ENCODE results near the gene C1orf56. TPM values are rescaled to one million over a fixed set of nuclear protein-coding genes. Genes with fewer than 3 reads are reported as not detected.
A peak's percentile ranks its signal among the peaks of the same experiment; 100 is the strongest.

The C1orf56 gene
- total RNA-seq, 1 experiment from 2014 or later, result 4.8 TPM

- Histone ChIP-seq H3K4me3 (ENCODE audit: low read depth, low read length) (no peak overlapping the region), H3K4me1 (no peaks in the 10 kb centered on the region), H3K27me3 (replicated peaks; ENCODE audit: control insufficient read depth, insufficient read depth, low read length) (no peaks in the 10 kb centered on the region), H3K9me3 (no peaks in the 10 kb centered on the region), H3K36me3 (ENCODE audit: control insufficient read depth, insufficient read depth, low read length) (no peaks in the 10 kb centered on the region)
- ChIA-PET CTCF (no interaction called here), POLR2A (no interaction called here)
- DNase-seq, result no peak
- intact Hi-C loops (cut with micrococcal nuclease; ENCODE audit: unreplicated experiment), result no loop called here
- no peaks in the 10 kb centered on the region for H3K27me3 Mint-ChIP-seq (ENCODE audit: insufficient read depth, unreplicated experiment)
- H3K9me3 Mint-ChIP-seq (ENCODE audit: unreplicated experiment), result no peaks in the 10 kb centered on the region
- TF ChIP-seq CTCF (IDR thresholded peaks at IDR 0.05; ENCODE audit: insufficient read depth in 1 of 2, low read depth in 1 of 2, low read length in 1 of 2, severe bottlenecking in 1 of 2, unreplicated experiment in 1 of 2), result no peak
- H3K27ac Mint-ChIP-seq (ENCODE audit: unreplicated experiment), result no peak overlapping the region
- BruUV-seq (replicated peaks), result no TSS peak
- no peaks in the 10 kb centered on the region for H3K4me1 Mint-ChIP-seq (ENCODE audit: low read depth, unreplicated experiment)
- no peak overlapping the region for H3K4me3 Mint-ChIP-seq (ENCODE audit: unreplicated experiment)
- H3K36me3 Mint-ChIP-seq (ENCODE audit: insufficient read depth, unreplicated experiment), result peaks cover 21% of the 10 kb centered on the region
These were observed 4.4 kb upstream of the C1orf56 start for GRCh38 chr1:151043163-151043562.

GRCh38 chr1:151047925-151048644 is 534 bp downstream of the C1orf56 start:
- no peaks in the 10 kb centered on the region for H3K36me3 ChIP-seq (ENCODE audit: control insufficient read depth, insufficient read depth, low read length)
- H3K27me3 Mint-ChIP-seq (ENCODE audit: insufficient read depth, unreplicated experiment), result no peaks in the 10 kb centered on the region
- H3K9me3 Mint-ChIP-seq (ENCODE audit: unreplicated experiment), result no peaks in the 10 kb centered on the region
- ChIA-PET CTCF (interaction anchor here (0.6 to 1.5 kb wide), 10 partner anchors 9 to 107 kb away, joined by 3 to 15 read pairs (median 4); partner anchors contain the start of genes CDC42SE1, MINDY1 and MLLT11), POLR2A (interaction anchor here (0.5 to 1.1 kb wide), 4 partner anchors 35 to 446 kb away, joined by 3 to 5 read pairs (median 3); partner anchors contain the start of gene MINDY1)
- H3K36me3 Mint-ChIP-seq (ENCODE audit: insufficient read depth, unreplicated experiment), result peaks cover 43% of the 10 kb centered on the region
- peaks cover 4% of the 10 kb centered on the region for H3K4me1 ChIP-seq
- peak overlapping the region; percentile 72 for H3K4me3 ChIP-seq (ENCODE audit: low read depth, low read length)
- no peaks in the 10 kb centered on the region for H3K4me1 Mint-ChIP-seq (ENCODE audit: low read depth, unreplicated experiment)
- no peaks in the 10 kb centered on the region for H3K27me3 ChIP-seq (replicated peaks; ENCODE audit: control insufficient read depth, insufficient read depth, low read length)
- intact Hi-C loops (cut with micrococcal nuclease; ENCODE audit: unreplicated experiment), result loop anchor here (1.0 to 2.0 kb wide), 2 partner anchors 35 to 67 kb away; no protein-coding TSS in a partner anchor
- peak overlapping the region; percentile 74 for H3K27ac Mint-ChIP-seq (ENCODE audit: unreplicated experiment)
- DNase-seq, result peak; percentile 69
- H3K4me3 Mint-ChIP-seq (ENCODE audit: unreplicated experiment), result peak overlapping the region; percentile 81
- TF ChIP-seq CTCF (IDR thresholded peaks at IDR 0.05; ENCODE audit: insufficient read depth in 1 of 2, low read depth in 1 of 2, low read length in 1 of 2, severe bottlenecking in 1 of 2, unreplicated experiment in 1 of 2), result peak in 1 of 2 experiments; percentile 55
- TSS peak; percentile 74 for BruUV-seq (replicated peaks)
- no peaks in the 10 kb centered on the region for H3K9me3 ChIP-seq

- TF ChIP-seq CTCF (IDR thresholded peaks at IDR 0.05; ENCODE audit: insufficient read depth in 1 of 2, low read depth in 1 of 2, low read length in 1 of 2, severe bottlenecking in 1 of 2, unreplicated experiment in 1 of 2), result peak in 1 of 2 experiments; percentile 56
- DNase-seq, result no peak
- peak overlapping the region; percentile 74 for H3K27ac Mint-ChIP-seq (ENCODE audit: unreplicated experiment)
- H3K4me1 Mint-ChIP-seq (ENCODE audit: low read depth, unreplicated experiment), result no peaks in the 10 kb centered on the region
- no TSS peak for BruUV-seq (replicated peaks)
- peak overlapping the region; percentile 72 for H3K4me3 ChIP-seq (ENCODE audit: low read depth, low read length)
- CTCF ChIA-PET, result interaction anchor here (1.0 to 1.5 kb wide), 6 partner anchors 10 to 53 kb away, joined by 3 to 15 read pairs (median 6); partner anchors contain the start of genes CDC42SE1, MINDY1 and MLLT11
- intact Hi-C loops (cut with micrococcal nuclease; ENCODE audit: unreplicated experiment), result loop anchor here (1.0 kb wide), 1 partner anchor 35 kb away; no protein-coding TSS in a partner anchor
- no peaks in the 10 kb centered on the region for H3K27me3 ChIP-seq (replicated peaks; ENCODE audit: control insufficient read depth, insufficient read depth, low read length)
- no peaks in the 10 kb centered on the region for H3K9me3 ChIP-seq
- peaks cover 4% of the 10 kb centered on the region for H3K4me1 ChIP-seq
- peak overlapping the region; percentile 81 for H3K4me3 Mint-ChIP-seq (ENCODE audit: unreplicated experiment)
- POLR2A ChIA-PET, result interaction anchor here (0.6 to 1.1 kb wide), 2 partner anchors 42 to 66 kb away, joined by 3 to 5 read pairs; partner anchors contain the start of gene MINDY1
- H3K9me3 Mint-ChIP-seq (ENCODE audit: unreplicated experiment), result no peaks in the 10 kb centered on the region
- peaks cover 49% of the 10 kb centered on the region for H3K36me3 Mint-ChIP-seq (ENCODE audit: insufficient read depth, unreplicated experiment)
- no peaks in the 10 kb centered on the region for H3K27me3 Mint-ChIP-seq (ENCODE audit: insufficient read depth, unreplicated experiment)
- H3K36me3 ChIP-seq (ENCODE audit: control insufficient read depth, insufficient read depth, low read length), result no peaks in the 10 kb centered on the region
These were observed 1.1 kb downstream of the C1orf56 start for GRCh38 chr1:151048645-151049032.

All from Caco-2 (cell line).